ENCODE results near the gene TMEM158. TPM values are rescaled to one million over a fixed set of nuclear protein-coding genes. Genes with fewer than 3 reads are reported as not detected.

The TMEM158 gene
- total and polyA plus RNA-seq, 2 of the 8 experiments (the other 6 are each of a cell fraction or from before 2014, with no cell fraction given), result 6.8 to 30.3 TPM

GRCh38 chr3:45275006-45275704 is 49.1 kb upstream of the TMEM158 start:
- no peak overlapping the region for H4K91ac ChIP-seq (replicated peaks; ENCODE audit: insufficient read length, low read length)
- no peak overlapping the region for H2BK12ac ChIP-seq (ENCODE audit: low read depth, low read length)
- FAIRE-seq (peak; percentile 45), DNase-seq (ENCODE audit: low read depth in 1 of 2, low spot score in 2 of 2) (no peak)
- 47% methylated on average over 5 of the region's 5 CpGs; no CpG with 5 or more reads in 1 of the 2 experiments for WGBS, 2 experiments (ENCODE audit: extremely low coverage in 1 of 2, insufficient coverage in 1 of 2, insufficient read length in 1 of 2, insufficient replicate concordance in 2 of 2, low coverage in 1 of 2, low lambda C conversion rate in 2 of 2, missing lambda C conversion rate in 1 of 2)
- H4K5ac ChIP-seq (ENCODE audit: insufficient read length, low read depth, low read length), result no peak overlapping the region
- no peak overlapping the region for H3K56ac ChIP-seq (replicated peaks; ENCODE audit: insufficient read length, low read depth, low read length)
- no peak overlapping the region for H3K4ac ChIP-seq (replicated peaks; ENCODE audit: insufficient read length, low read depth, low read length)
- ChIA-PET POLR2A (ENCODE audit: partially characterized antibody) (no interaction called here), CTCF (ENCODE audit: partially characterized antibody) (interaction anchor here (0.8 to 1.1 kb wide), 3 partner anchors 11 to 18 kb away, joined by 3 to 4 read pairs (median 3); no protein-coding TSS in a partner anchor)
- no peaks in the 10 kb centered on the region; a peak in 1 of 4 replicates for H3K9me3 ChIP-seq (ENCODE audit: insufficient read depth in 2 of 2, low read depth in 1 of 2, low read length in 1 of 2)
- H4K20me1 ChIP-seq (replicated peaks in 1 of 2; ENCODE audit: control insufficient read depth in 1 of 2, insufficient read depth in 2 of 2, low read length in 2 of 2), result no peaks in the 10 kb centered on the region
- no peaks in the 10 kb centered on the region for H3K36me3 ChIP-seq (ENCODE audit: control insufficient read depth in 2 of 4, insufficient read depth in 4 of 4, low read length in 3 of 4)
- H3K18ac ChIP-seq (ENCODE audit: extremely low read depth, low read length), result no peak overlapping the region
- no peaks in the 10 kb centered on the region for H3K79me1 ChIP-seq (ENCODE audit: low read depth, low read length)
- no peak for TF ChIP-seq EP300 (IDR thresholded peaks at IDR 0.05; ENCODE audit: borderline replicate concordance in 1 of 2, low read depth in 2 of 2, low read length in 2 of 2)
- TF ChIP-seq GTF2F1 (IDR thresholded peaks at IDR 0.05; ENCODE audit: borderline replicate concordance, low read depth, low read length), result no peak
- no peak for TF ChIP-seq RNF2 (IDR thresholded peaks at IDR 0.05; ENCODE audit: borderline replicate concordance, low read depth, low read length, missing control alignments, poor library complexity, severe bottlenecking)
- TF ChIP-seq NRF1 (IDR thresholded peaks at IDR 0.05; ENCODE audit: low read depth, low read length), result no peak
- TF ChIP-seq MAX (IDR thresholded peaks at IDR 0.05), result no peak
- TF ChIP-seq GABPA (IDR thresholded peaks at IDR 0.05; ENCODE audit: borderline replicate concordance, insufficient read depth, low read length), result no peak
- TF ChIP-seq ZNF274 (IDR thresholded peaks at IDR 0.05; ENCODE audit: borderline replicate concordance, extremely low read depth, low read length), result no peak
- TF ChIP-seq POLR2AphosphoS5 (IDR thresholded peaks at IDR 0.05; ENCODE audit: low read depth, low read length), result no peak
- TF ChIP-seq KDM1A (IDR thresholded peaks at IDR 0.05; ENCODE audit: borderline replicate concordance, low read length), result no peak
- no peak for TF ChIP-seq SIRT6 (IDR thresholded peaks at IDR 0.05; ENCODE audit: low read length)
- TF ChIP-seq JUN (IDR thresholded peaks at IDR 0.05; ENCODE audit: low read depth, low read length), result no peak
- no peak for TF ChIP-seq KDM5A (IDR thresholded peaks at IDR 0.05; ENCODE audit: low read length)
- no peak overlapping the region for H2BK120ac ChIP-seq (replicated peaks; ENCODE audit: low read depth, low read length)
- peaks cover 0 to 11% (median 6%) of the 10 kb centered on the region in 4 experiments; a peak in 5 of 7 replicates for H3K4me1 ChIP-seq (replicated peaks in 1 of 4; ENCODE audit: control insufficient read depth in 3 of 4, insufficient read depth in 4 of 4, low read length in 3 of 4)
- no peak overlapping the region for H2BK15ac ChIP-seq (ENCODE audit: low read length)
- H3K9ac ChIP-seq (replicated peaks in 1 of 4; ENCODE audit: extremely low read depth in 1 of 4, low read depth in 3 of 4, low read length in 3 of 4), result no peak overlapping the region
- H3K4me3 ChIP-seq (ENCODE audit: extremely low read depth in 1 of 4, insufficient read depth in 2 of 4, low read depth in 3 of 4, low read length in 4 of 4), result no peak overlapping the region
- no peak overlapping the region for H3K27ac ChIP-seq (ENCODE audit: low read depth, low read length)
- H2AFZ ChIP-seq (ENCODE audit: low read length), result no peak overlapping the region
- H4K8ac ChIP-seq (ENCODE audit: extremely low read depth, insufficient read depth, low read length), result no peak overlapping the region
- H3K14ac ChIP-seq (ENCODE audit: insufficient read length), result no peak overlapping the region
- H3K23me2 ChIP-seq (ENCODE audit: low read depth, low read length), result no peaks in the 10 kb centered on the region
- H3K27me3 ChIP-seq (replicated peaks in 1 of 4; ENCODE audit: control insufficient read depth in 3 of 4, extremely low read depth in 1 of 4, insufficient read depth in 3 of 4, low read length in 3 of 4), result peaks cover 0 to 4% (median 0%) of the 10 kb centered on the region in 4 experiments; a peak in 1 of 7 replicates
- no peak overlapping the region for H2BK5ac ChIP-seq (ENCODE audit: low read depth, low read length)
- H2BK20ac ChIP-seq (ENCODE audit: low read length), result no peak overlapping the region
- no peak overlapping the region; a peak in 1 of 4 replicates for H3K4me2 ChIP-seq (ENCODE audit: insufficient read depth in 1 of 2, low read depth in 2 of 2, low read length in 2 of 2)
- no peak overlapping the region for H2AK5ac ChIP-seq (ENCODE audit: low read depth, low read length)
- H3K23ac ChIP-seq (ENCODE audit: insufficient read length), result no peak overlapping the region
- H3K79me2 ChIP-seq (ENCODE audit: control insufficient read depth in 1 of 2, insufficient read depth in 2 of 2, low read length in 2 of 2), result no peaks in the 10 kb centered on the region

All from H1 (cell line).